Loucy (cell line): ENCODE data around the gene PLXNB3.

Experiments used
- EZH2phosphoT487 ChIP-seq: fragments of 200-600 bp; IDR thresholded peaks from 2 replicates; pipeline ENCODE4 v1.6.1; 2018; ENCODE audit warnings: antibody characterized with exemption, mild to moderate bottlenecking, moderate library complexity, borderline replicate concordance
- TF ChIP-seq, protein P1 (sequence below): fragments of 200-600 bp; sonication (generic); conservative IDR thresholded peaks from 2 replicates; pipeline ENCODE4 v1.5.1; 2014; ENCODE audit warnings: mild to moderate bottlenecking, antibody characterized with exemption, low read length

DNA sequence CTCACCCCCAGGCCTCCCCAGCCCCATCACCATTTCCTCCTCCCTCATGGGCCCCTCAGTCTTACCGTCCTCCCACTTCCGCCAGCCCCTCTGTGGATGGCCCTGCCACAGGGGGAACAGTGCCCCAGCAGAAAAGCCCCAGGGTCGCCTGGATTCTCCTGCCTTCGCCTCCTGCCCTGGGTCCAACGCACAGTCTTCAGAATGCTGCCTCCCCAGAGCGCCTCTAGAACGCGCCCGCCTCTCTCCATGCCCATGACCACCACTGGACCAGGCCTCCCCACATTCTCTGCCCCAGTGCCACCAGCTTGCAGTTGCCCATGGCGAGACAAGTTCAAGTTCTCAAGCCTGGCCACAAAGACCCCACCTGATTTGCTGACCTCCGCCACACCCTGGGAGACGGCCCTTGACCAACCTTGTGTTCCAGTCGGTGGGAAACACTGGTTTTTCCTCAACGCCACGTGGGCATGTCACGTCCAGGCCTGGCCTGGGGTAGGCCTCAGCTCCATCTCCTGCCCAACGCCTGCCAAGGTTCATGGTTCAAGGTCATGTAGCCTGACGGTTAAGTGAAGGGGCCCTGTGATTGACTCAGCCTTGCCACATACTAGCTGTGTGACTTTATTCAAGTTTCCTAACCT lies 634 bp upstream of the PLXNB3 start:
- TF ChIP-seq, protein P1, sequence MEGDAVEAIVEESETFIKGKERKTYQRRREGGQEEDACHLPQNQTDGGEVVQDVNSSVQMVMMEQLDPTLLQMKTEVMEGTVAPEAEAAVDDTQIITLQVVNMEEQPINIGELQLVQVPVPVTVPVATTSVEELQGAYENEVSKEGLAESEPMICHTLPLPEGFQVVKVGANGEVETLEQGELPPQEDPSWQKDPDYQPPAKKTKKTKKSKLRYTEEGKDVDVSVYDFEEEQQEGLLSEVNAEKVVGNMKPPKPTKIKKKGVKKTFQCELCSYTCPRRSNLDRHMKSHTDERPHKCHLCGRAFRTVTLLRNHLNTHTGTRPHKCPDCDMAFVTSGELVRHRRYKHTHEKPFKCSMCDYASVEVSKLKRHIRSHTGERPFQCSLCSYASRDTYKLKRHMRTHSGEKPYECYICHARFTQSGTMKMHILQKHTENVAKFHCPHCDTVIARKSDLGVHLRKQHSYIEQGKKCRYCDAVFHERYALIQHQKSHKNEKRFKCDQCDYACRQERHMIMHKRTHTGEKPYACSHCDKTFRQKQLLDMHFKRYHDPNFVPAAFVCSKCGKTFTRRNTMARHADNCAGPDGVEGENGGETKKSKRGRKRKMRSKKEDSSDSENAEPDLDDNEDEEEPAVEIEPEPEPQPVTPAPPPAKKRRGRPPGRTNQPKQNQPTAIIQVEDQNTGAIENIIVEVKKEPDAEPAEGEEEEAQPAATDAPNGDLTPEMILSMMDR = no peak
- no peak for TF ChIP-seq EZH2phosphoT487
